Stimulated activated CD4-positive, alpha-beta T cell treated with anti-CD3 and anti-CD28 coated beads, TNF-alpha, amount 100 ng/mL, for 24 hours (primary cell): ENCODE results near the gene PRDM12.

Experiments
- DNase-seq, 3 experiments: peaks; one replicate each; pipeline ENCODE4 v3.0.0-alpha.2; 2020; ENCODE audit warnings: low read depth in 3 of 3

The PRDM12 gene

GRCh38 chr9:130664251-130665028 is at the start of gene PRDM12:
Gene PRDM12, plus strand, starts transcription at chr9:130664594. Its CDS starts 60 bp downstream, at chr9:130664654.
- no peak for DNase-seq

- DNase-seq = no peak
Measured at GRCh38 chr9:130616451-130616850, 47.9 kb upstream of the PRDM12 start.

- no peak for DNase-seq
Measured at GRCh38 chr9:130623466-130623865, 40.9 kb upstream of the PRDM12 start.

DNA sequence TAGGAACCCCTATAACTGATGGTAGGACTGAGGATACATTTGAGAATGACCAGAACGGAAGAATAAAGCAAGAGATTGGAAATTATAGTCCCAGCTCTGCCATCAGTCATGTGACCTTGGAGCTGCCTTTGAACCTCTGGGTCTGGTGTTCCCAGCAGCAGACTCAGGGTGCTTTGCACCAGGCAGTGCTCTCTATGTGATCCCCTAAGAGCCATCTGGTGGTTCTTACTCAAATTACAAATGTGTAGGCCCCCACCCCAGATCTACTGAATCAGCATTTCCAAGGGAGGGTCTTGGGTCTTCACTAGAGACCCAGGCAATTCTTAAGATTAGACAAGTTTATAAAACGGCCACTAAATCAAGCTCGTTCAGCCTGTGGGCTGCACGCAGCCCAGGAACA is 40.2 kb upstream of the PRDM12 start:
- DNase-seq = no peak

- no peak for DNase-seq
Measured at GRCh38 chr9:130626249-130626996, 38.0 kb upstream of the PRDM12 start.

- DNase-seq = no peak
Measured at GRCh38 chr9:130627051-130627450, 37.3 kb upstream of the PRDM12 start.

GRCh38 chr9:130627896-130628792 is 36.2 kb upstream of the PRDM12 start:
- DNase-seq = no peak

DNA sequence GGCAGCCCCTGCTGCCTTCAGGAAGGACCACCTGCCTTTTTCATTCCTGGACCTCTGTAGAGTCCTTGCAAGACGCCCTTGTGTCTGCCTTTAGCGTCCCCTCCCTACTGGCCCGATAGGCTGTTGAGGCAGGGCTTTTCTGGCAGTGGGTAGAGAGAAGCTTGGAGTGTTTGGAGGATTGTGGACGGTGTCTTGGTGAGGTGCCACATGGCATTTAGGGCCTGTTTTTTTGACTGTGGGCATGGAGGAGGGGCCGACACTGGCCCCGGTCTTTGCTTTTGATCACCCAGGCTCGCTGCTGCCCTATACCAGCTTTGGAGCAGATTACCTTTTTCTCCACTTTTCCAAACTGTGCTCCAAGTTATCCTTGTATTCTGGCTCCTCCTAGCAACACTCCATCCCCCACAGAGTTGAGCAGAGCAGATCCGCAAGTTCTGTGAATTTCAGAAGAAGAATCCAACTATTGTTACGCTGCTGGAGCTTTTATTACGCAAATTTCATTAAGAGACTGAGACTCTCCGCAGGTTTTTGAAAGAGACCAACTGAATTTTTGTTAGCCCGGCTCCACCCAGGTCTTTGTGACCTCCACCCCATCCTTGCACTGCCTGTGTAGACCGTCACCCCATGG is 34.8 kb upstream of the PRDM12 start:
- no peak for DNase-seq

DNA sequence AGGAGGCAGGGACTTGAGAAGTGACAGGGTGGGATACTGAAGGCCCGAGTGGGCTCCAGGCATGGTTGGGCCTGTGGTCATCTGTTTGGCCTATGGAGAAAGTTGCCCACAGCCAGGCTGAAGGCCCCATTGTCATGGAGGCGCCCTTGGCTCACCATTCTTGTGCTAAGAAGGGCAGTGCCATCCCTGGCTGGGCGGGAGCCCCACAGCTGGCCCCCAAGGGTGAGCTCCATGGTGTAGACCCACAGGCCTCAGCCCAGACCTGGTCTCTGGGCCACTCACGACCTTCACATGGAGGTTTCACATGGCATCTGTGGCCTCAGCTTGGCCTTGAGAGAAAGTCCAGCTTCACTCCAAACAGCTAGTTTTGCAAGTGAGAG is 34.3 kb upstream of the PRDM12 start:
- no peak for DNase-seq

GRCh38 chr9:130630506-130631330 is 33.7 kb upstream of the PRDM12 start:
- no peak for DNase-seq

DNA sequence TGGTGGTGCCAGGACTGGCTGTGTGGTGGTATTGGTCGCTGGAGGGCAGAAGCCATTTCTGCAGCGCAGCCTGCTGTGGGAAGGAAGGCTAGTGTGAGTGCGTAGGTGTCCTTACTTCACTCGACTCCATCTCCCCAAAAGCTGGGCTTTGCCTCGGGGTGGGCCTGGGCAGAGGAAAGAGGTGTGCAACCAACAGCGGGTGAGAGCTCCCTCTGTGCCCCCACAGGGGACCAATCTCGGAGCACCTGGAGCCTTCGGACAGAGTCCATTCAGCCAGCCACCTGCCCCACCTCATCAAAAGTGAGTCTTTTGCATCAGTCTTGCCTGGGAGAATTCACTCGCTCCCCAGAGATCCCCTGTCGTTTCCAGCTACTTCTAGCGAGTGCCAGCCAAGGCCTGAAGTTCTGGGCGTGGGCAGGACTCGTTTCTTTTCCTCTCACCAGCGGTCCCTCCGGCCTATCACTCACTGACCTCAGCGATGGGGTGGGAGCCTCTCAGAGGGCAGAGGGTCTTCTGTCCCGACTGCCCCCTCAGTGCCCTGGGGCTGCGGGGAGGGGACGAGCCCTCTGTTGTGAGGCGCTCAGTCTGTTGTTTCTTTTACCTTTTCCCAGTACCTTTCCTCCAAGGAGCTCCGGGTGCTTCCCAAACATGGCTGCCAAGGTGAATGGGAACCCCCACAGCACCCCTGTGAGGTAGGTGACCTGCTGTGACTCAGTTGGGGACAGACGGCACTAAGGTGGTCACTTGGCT is 32.9 kb upstream of the PRDM12 start:
- no peak for DNase-seq

DNA sequence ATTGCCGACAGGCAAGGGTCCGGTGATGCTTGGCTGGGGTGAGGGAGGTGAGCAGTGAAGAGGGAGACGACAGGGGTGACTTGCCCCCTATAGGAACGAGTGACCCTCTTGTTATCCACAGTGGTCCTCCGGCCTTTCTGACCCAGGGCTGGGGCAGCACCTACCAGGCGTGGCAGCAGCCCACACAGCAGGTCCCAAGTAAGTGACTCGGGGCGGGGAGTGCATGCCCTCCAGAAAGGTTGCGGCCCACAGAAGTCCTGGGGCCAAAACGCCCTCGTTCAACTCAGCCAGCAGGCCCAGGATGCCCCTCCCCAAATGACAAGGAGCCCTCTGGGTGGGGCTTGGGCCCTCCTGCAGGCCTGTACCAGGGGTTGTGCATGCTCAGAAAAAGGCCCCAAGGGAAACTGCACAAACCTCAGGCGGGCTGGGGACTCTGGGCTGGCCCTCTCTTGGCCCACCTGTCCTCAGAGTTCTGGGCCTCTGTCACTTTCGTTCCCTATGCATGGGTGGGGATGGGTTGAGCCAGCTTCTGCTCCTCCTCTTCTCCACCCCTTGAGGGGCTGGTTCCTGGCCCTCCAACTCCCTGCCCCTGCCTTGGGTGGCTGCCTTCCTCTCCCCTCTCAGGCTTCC is 32.2 kb upstream of the PRDM12 start:
- DNase-seq = no peak

GRCh38 chr9:130632841-130633240 is 31.6 kb upstream of the PRDM12 start:
- DNase-seq = no peak

GRCh38 chr9:130633336-130634190 is 30.8 kb upstream of the PRDM12 start:
- no peak for DNase-seq

- no peak for DNase-seq
Measured at GRCh38 chr9:130634191-130634768, 30.1 kb upstream of the PRDM12 start.

GRCh38 chr9:130634801-130635200 is 29.6 kb upstream of the PRDM12 start:
- DNase-seq = no peak

DNA sequence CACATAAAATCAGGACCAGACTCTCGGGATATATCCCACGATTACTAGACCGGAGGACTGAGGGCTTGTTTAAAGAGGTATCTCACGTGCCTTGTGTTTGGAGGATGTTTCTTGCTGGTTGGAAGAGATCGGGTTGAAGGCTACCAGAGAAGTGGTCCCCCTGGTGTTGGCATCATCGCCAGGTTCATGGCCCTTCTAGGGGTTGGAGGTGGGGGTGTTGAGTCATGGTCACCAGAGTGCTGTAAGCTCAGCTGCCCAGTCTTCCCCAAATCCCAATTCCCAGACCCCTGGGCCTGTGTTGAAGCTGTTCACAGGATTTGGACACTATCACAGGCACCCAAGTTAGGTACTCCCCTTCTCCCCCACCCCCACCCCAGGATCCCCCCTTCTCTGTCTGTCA is 29.1 kb upstream of the PRDM12 start:
- DNase-seq = no peak
